Measurements from ENCODE around the gene COL19A1.

GRCh38 chr6:69942485-69942884 is 76.1 kb downstream of the COL19A1 start:
- no peak for TF ChIP-seq CTCF (IDR thresholded peaks at IDR 0.05)
- TF ChIP-seq POLR2AphosphoS5 (IDR thresholded peaks at IDR 0.05; ENCODE audit: insufficient read depth in 1 of 2, low read depth in 1 of 2) = no peak
- TF ChIP-seq POLR2A (IDR thresholded peaks at IDR 0.05) = no peak

Data from vagina (tissue), 2 donors.